Measurements from ENCODE around the gene RALGPS2. TPM values are rescaled to one million over a fixed set of nuclear protein-coding genes. Genes with fewer than 3 reads are reported as not detected.

RALGPS2 gene
- total RNA-seq, 1 donor from 2014 or later, result 15.0 TPM

GRCh38 chr1:178684542-178685000 is 40.5 kb upstream of the RALGPS2 start:
- no peak for TF ChIP-seq CTCF (IDR thresholded peaks at IDR 0.05; ENCODE audit: insufficient read depth, low read length, severe bottlenecking)
- H3K4me3 ChIP-seq (ENCODE audit: low read depth, low read length), result no peak overlapping the region
- H3K27me3 ChIP-seq (ENCODE audit: control insufficient read depth, insufficient read depth, low read length), result no peaks in the 10 kb centered on the region
- DNase-seq (ENCODE audit: low read depth), result peak; percentile 97
- no peaks in the 10 kb centered on the region for H3K36me3 ChIP-seq (ENCODE audit: control insufficient read depth, insufficient read depth, low read length)
- FAIRE-seq, result no peak

GRCh38 chr1:178686407-178686806 is 38.6 kb upstream of the RALGPS2 start:
- FAIRE-seq (no peak), DNase-seq (ENCODE audit: low read depth) (peak; percentile 81)
- Histone ChIP-seq H3K4me3 (ENCODE audit: low read depth, low read length) (no peak overlapping the region), H3K27me3 (ENCODE audit: control insufficient read depth, insufficient read depth, low read length) (no peaks in the 10 kb centered on the region), H3K36me3 (ENCODE audit: control insufficient read depth, insufficient read depth, low read length) (no peaks in the 10 kb centered on the region)
- TF ChIP-seq CTCF (IDR thresholded peaks at IDR 0.05; ENCODE audit: insufficient read depth, low read length, severe bottlenecking), result no peak

- no peaks in the 10 kb centered on the region for H3K27me3 ChIP-seq (ENCODE audit: control insufficient read depth, insufficient read depth, low read length)
- no peak overlapping the region for H3K4me3 ChIP-seq (ENCODE audit: low read depth, low read length)
- FAIRE-seq, result no peak
- no peak for TF ChIP-seq CTCF (IDR thresholded peaks at IDR 0.05; ENCODE audit: insufficient read depth, low read length, severe bottlenecking)
- H3K36me3 ChIP-seq (ENCODE audit: control insufficient read depth, insufficient read depth, low read length), result no peaks in the 10 kb centered on the region
- DNase-seq (ENCODE audit: low read depth), result no peak
Measured at GRCh38 chr1:178688244-178688643, 36.8 kb upstream of the RALGPS2 start.

- no peak overlapping the region for H3K4me3 ChIP-seq (ENCODE audit: low read depth, low read length)
- DNase-seq (ENCODE audit: low read depth), result no peak
- no peak for TF ChIP-seq CTCF (IDR thresholded peaks at IDR 0.05; ENCODE audit: insufficient read depth, low read length, severe bottlenecking)
- H3K36me3 ChIP-seq (ENCODE audit: control insufficient read depth, insufficient read depth, low read length), result no peaks in the 10 kb centered on the region
- FAIRE-seq, result no peak
- no peaks in the 10 kb centered on the region for H3K27me3 ChIP-seq (ENCODE audit: control insufficient read depth, insufficient read depth, low read length)
Measured at GRCh38 chr1:178689769-178690168, 35.3 kb upstream of the RALGPS2 start.

GRCh38 chr1:178690496-178690895 is 34.5 kb upstream of the RALGPS2 start:
- no peak for DNase-seq (ENCODE audit: low read depth)
- FAIRE-seq, result no peak
- Histone ChIP-seq H3K36me3 (ENCODE audit: control insufficient read depth, insufficient read depth, low read length) (no peaks in the 10 kb centered on the region), H3K4me3 (ENCODE audit: low read depth, low read length) (no peak overlapping the region), H3K27me3 (ENCODE audit: control insufficient read depth, insufficient read depth, low read length) (no peaks in the 10 kb centered on the region)
- no peak for TF ChIP-seq CTCF (IDR thresholded peaks at IDR 0.05; ENCODE audit: insufficient read depth, low read length, severe bottlenecking)

GRCh38 chr1:178692564-178693327 is 32.3 kb upstream of the RALGPS2 start:
- no peaks in the 10 kb centered on the region for H3K27me3 ChIP-seq (ENCODE audit: control insufficient read depth, insufficient read depth, low read length)
- no peaks in the 10 kb centered on the region for H3K36me3 ChIP-seq (ENCODE audit: control insufficient read depth, insufficient read depth, low read length)
- no peak overlapping the region for H3K4me3 ChIP-seq (ENCODE audit: low read depth, low read length)
- FAIRE-seq, result no peak
- no peak for TF ChIP-seq CTCF (IDR thresholded peaks at IDR 0.05; ENCODE audit: insufficient read depth, low read length, severe bottlenecking)
- no peak for DNase-seq (ENCODE audit: low read depth)

Data from bronchial epithelial cell (primary cell).